Measurements from ENCODE around the gene OXCT1. TPM values are rescaled to one million over a fixed set of nuclear protein-coding genes. Genes with fewer than 3 reads are reported as not detected.

OXCT1 gene
- total and polyA plus RNA-seq, 2 of the 4 experiments (the other 2 are of a cell fraction), result 14.2 to 16.3 TPM

GRCh38 chr5:41869724-41870626, at the start of gene OXCT1 (continued):
- no peak for TF ChIP-seq RAD21 (IDR thresholded peaks at IDR 0.05; ENCODE audit: low read length)
- no peak for TF ChIP-seq FOS (IDR thresholded peaks at IDR 0.05; ENCODE audit: low read depth, low read length)
- TF ChIP-seq CHD1 (IDR thresholded peaks at IDR 0.05; ENCODE audit: low read depth, low read length), result no peak
- TF ChIP-seq BHLHE40 (IDR thresholded peaks at IDR 0.05; ENCODE audit: low read depth, low read length), result peak; percentile 69

GRCh38 chr5:41918105-41918504, 47.9 kb upstream of the OXCT1 start:
- Histone ChIP-seq H2BK5ac (ENCODE audit: low read depth, low read length, poor library complexity, severe bottlenecking) (no peak overlapping the region), H3K79me1 (ENCODE audit: low read depth in 1 of 2, low read length in 2 of 2) (peaks cover 0 to 5% of the 10 kb centered on the region in 2 experiments; a peak in 2 of 4 replicates), H2AK9ac (replicated peaks; ENCODE audit: low read depth, low read length, poor library complexity) (no peak overlapping the region), H3K36me3 (ENCODE audit: control insufficient read depth, insufficient read depth, low read length) (peaks cover 16% of the 10 kb centered on the region), H2BK15ac (ENCODE audit: low read depth, low read length) (no peak overlapping the region; the same call in 2 of the 3 replicates), H3K4me1 (ENCODE audit: control insufficient read depth, insufficient read depth, low read length) (no peaks in the 10 kb centered on the region), H3K18ac (ENCODE audit: low read depth, low read length) (no peak overlapping the region), H3K14ac (replicated peaks; ENCODE audit: low read depth, low read length) (no peak overlapping the region), H3K4me3 (ENCODE audit: insufficient read depth, low read depth, low read length) (no peak overlapping the region), H3K23ac (ENCODE audit: low read depth, low read length) (no peak overlapping the region), H3K4me2 (ENCODE audit: low read depth, low read length) (no peak overlapping the region), H3K9ac (ENCODE audit: low read depth, low read length) (no peak overlapping the region), H2AK5ac (ENCODE audit: low read depth, low read length) (no peak overlapping the region), H4K5ac (ENCODE audit: low read depth, low read length) (no peak overlapping the region), H3K9me3 (ENCODE audit: control insufficient read depth, insufficient read depth, low read length) (no peaks in the 10 kb centered on the region), H2AFZ (replicated peaks; ENCODE audit: low read length, poor library complexity) (no peak overlapping the region), H2BK120ac (ENCODE audit: low read depth, low read length) (no peak overlapping the region), H3K56ac (ENCODE audit: extremely low read depth, insufficient read depth, low read length) (no peak overlapping the region), H3K27me3 (ENCODE audit: control insufficient read depth, insufficient read depth, low read length) (no peaks in the 10 kb centered on the region), H3K9me1 (ENCODE audit: insufficient read depth, low read length) (no peaks in the 10 kb centered on the region), H2BK20ac (ENCODE audit: low read depth, low read length) (no peak overlapping the region), H4K8ac (ENCODE audit: low read depth in 2 of 2, low read length in 2 of 2) (no peak overlapping the region), H4K20me1 (ENCODE audit: insufficient read depth, low read length) (no peaks in the 10 kb centered on the region), H4K91ac (ENCODE audit: insufficient read depth, low read depth, low read length) (no peak overlapping the region), H3K4ac (ENCODE audit: low read depth, low read length) (no peak overlapping the region), H3K27ac (ENCODE audit: insufficient read depth, low read length) (no peak overlapping the region)
- in situ Hi-C loops (cut with MboI; ENCODE audit: low sequenced_read_pairs) (no loop called here), intact Hi-C loops (cut with micrococcal nuclease) (no loop called here), dilution Hi-C loops (cut with HindIII; ENCODE audit: low sequenced_read_pairs, unreplicated experiment) (no loop called here)
- TF ChIP-seq FOS (IDR thresholded peaks at IDR 0.05; ENCODE audit: low read depth, low read length), result no peak
- TF ChIP-seq RFX5 (IDR thresholded peaks at IDR 0.05; ENCODE audit: low read depth, low read length), result no peak
- no peak for TF ChIP-seq NFE2L2 (IDR thresholded peaks at IDR 0.05; ENCODE audit: low read depth, low read length)
- no peak for TF ChIP-seq RCOR1 (IDR thresholded peaks at IDR 0.05; ENCODE audit: insufficient replicate concordance, low read length)
- no peak for TF ChIP-seq CHD1 (IDR thresholded peaks at IDR 0.05; ENCODE audit: low read depth, low read length)
- no peak for TF ChIP-seq POLR2A (IDR thresholded peaks at IDR 0.05; ENCODE audit: low read depth, low read length)
- no peak for TF ChIP-seq ELK1 (IDR thresholded peaks at IDR 0.05; ENCODE audit: borderline replicate concordance, low read depth, low read length)
- TF ChIP-seq RAD21 (IDR thresholded peaks at IDR 0.05; ENCODE audit: low read length), result no peak
- TF ChIP-seq USF2 (IDR thresholded peaks at IDR 0.05; ENCODE audit: low read depth, low read length), result no peak
- no peak for TF ChIP-seq SMC3 (IDR thresholded peaks at IDR 0.05; ENCODE audit: low read depth, low read length)
- TF ChIP-seq MAFK (IDR thresholded peaks at IDR 0.05; ENCODE audit: low read depth, low read length), result no peak
- TF ChIP-seq MXI1 (IDR thresholded peaks at IDR 0.05; ENCODE audit: borderline replicate concordance, low read depth, low read length), result no peak
- TF ChIP-seq CEBPB (IDR thresholded peaks at IDR 0.05; ENCODE audit: low read depth, low read length), result no peak
- TF ChIP-seq BHLHE40 (IDR thresholded peaks at IDR 0.05; ENCODE audit: low read depth, low read length), result no peak
- ATAC-seq (ENCODE audit: low read depth) (no peak), DNase-seq (no peak)
- WGBS, 2 experiments (ENCODE audit: extremely low coverage in 2 of 2, insufficient read length in 1 of 2), result 100% methylated on average over 2 of the region's 2 CpGs; no CpG with 5 or more reads in 1 of the 2 experiments
- CTCF ChIA-PET, result no interaction called here
- POLR2A ChIA-PET (ENCODE audit: unreplicated experiment), result no interaction called here
- BruUV-seq (replicated peaks), result no TSS peak
